NCI-H1417 treated with DMSO at 0.1 percent for 48 hours (cell line): ENCODE results near the gene KRTAP3-3.

Experiments used
- DNase-seq: peaks from one replicate; lab custom pipeline; 2025; lab: John Stamatoyannopoulos, UW

The KRTAP3-3 gene

DNA sequence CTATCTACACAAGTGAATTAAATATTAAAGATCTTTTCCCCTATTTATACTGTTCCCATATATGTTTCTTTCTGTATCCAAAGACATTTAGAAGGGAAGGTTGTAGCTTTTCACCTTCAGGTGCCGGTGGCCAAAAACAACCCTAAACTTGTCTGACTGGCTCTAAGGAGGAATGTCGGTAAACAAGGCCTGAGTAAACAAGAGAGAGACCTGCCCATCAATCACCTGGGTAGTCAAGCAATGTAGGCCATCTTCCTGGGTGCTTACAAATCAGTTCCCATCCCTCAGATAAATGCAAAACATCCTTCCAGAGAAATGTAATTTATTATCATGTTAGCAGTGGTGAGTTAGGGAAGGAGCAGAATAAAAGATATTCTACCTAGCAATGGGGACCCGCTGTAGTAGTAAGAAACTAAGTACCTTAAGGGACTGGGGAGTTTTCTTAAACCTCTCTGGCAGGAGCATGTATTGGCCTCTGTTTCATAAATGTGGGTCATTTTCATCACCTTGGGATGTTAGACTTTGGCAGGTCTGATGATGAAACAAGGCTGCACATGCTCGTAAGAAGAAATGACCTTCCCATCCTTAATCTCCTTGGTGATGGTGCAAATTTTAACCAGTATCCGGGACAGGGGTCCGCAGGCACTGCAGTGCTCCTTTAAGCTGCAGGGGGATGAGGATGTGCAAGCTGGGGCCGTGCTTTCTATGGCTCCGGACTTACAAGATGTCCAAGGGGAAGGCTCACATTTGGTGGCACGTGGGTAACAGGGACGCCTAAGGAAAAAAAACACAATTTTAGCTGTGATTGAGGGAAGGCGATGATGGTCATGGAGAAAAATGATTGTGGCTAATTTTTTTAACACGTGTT is 35.6 kb downstream of the KRTAP3-3 start:
- no peak for DNase-seq

DNA sequence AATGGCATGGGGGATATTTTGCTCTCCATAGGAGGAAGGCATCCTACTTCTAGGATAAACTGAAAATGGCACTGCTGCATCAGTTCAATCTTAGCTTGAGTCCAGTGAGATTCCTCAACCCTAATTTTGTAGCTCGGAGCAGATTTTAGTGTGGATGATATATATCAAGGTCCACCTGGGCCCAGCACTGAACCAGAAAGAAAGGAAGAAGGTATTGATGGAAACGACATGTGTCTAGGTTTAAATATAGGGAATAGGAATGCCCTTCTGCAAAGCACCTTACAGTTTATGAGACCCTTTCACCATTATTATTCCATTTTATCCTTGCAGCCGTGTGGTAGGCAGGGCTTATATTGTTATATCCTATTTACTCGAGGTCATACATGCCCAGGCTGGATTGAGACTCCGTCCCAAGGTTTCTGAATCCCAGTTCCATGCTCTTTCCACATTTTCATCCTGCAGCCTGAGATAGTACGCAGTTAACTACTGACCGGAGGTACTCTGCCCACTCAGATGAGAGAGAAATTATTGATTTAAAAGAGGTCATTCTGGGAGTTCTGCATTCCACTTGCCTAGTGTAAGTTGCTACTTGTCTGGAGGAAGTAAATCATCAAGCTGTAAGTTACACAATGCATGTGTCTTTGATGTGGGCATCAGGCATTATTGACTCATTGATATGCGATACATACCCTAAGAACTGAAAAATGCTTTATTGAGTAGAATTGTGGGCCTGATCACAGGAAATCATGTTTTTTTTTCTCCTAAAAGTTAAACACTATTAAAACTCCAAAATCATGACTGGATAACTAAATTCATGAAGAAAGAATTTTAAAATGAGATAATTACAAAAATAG is 37.3 kb downstream of the KRTAP3-3 start:
- DNase-seq = no peak

DNA sequence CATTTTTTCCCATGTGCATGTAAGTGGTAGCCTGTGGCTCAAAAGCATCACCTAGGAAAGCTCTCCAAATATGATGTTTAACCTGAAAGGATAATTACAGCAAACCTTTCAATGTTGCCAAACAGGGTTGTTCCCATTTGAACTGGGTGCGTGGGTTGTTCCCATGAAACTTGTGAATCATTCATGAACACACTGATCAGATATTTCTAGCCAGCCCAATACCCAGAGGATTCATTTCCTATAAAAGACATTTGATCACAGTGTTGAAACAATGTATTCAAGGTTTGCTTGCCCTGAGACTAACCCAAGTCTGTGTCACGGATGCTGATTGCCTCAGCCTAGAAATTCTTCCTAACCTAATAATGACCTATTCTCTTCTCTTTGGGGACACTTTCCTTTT is 40.1 kb downstream of the KRTAP3-3 start:
- DNase-seq = no peak

DNA sequence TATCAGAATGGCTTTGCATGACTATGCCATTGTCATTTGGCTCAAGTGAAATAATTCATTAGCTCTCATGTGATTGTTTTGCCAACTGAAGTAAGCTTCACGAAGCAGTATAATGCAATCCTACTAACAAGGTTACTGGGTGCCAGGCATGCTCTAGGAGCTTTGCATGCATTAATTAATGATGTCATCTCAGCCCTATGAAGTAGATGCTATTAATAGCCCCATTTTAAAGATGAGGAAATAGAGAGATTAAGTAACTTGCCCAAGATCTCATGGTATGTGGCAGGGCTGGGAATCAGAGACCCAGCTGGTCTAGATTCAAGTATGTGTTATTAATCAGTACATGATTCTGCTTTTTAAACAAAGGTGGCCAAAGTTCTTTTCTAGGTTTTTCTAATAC is 41.3 kb downstream of the KRTAP3-3 start:
- DNase-seq = no peak

DNA sequence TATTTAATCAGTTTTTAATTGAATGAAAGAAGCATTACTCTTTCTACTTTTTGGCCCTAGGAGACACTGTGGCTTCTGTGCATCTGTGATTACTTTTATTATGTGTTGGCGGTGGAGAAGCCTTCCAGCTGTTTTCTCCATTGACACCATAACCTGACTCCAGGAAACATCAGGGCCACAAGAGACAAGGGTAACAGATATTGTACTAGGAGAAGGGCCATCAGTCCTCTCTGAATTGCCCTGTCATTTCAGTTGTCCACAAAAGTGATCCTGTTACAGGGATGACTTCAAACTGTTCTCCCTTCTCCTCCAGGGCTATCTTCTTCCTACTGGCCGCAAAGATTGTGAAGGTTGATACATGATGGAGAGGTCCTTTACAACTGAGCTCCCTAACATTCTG is 41.8 kb downstream of the KRTAP3-3 start:
- no peak for DNase-seq

DNA sequence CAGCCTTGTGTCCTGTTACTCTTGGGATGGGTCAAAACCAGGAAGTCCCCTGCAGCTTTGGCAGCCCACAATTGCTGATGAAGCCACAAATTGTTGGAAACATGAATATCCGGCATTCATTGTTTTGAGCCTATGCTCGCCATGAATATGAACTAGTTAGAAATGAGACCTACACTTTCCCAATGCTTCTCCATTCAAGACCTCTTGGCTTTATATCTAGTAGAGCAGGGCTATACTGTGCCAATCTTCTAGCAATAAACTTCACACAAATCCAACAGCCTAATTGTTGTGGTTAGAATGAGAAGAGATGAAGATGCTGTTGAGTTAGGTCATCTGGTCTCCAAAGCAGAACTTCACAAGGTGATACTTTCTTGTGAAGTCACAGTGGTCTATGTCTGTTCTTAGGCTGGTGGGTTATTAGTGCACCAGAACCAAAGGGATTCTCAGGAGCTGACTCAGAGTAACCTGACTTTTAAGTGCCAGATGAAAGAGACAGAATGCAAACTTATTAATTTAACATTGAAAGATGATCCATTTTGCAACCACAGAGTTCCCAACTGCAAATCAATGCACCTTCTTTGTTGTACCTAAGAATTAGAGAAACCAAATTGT is 42.8 kb downstream of the KRTAP3-3 start:
- DNase-seq = no peak

DNA sequence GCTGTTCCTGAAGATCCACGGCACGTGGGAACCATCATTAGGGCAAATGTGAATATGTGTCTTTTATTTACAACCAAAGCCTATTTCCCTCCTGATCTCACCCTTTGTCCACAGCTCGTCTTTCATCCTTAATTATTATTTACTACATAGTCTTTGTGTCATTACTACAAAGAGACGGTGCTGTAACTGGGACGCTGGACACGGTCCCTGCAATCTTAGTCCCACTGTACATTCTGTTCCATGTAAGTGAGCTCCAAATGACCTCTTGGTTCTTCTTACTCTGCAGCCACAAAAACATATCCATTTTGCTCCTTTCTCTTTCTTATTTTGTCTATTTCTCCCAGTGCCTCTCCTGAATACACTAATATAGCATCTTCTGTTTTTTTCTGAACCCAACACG is 43.8 kb downstream of the KRTAP3-3 start:
- DNase-seq = peak; percentile 51

DNA sequence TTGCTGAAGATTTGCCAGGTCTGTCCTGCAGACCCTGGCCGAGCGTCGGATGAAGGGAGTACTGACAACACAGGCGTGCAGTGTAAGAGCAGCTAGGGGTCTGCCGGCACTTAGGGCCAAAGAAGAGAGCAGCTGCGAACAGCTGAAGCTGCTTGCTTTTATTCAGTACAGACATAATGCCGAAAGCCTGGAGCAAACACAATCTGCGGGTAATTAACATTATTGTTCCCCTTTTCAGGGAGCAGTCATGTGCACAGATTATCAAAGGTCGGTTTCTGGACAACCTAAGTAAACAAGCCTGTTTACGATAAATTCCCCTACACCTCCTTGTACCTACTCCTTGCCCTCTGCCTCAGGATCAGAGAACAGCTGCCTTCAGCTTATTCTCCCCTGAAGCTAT is 44.5 kb downstream of the KRTAP3-3 start:
- DNase-seq = peak; percentile 16

DNA sequence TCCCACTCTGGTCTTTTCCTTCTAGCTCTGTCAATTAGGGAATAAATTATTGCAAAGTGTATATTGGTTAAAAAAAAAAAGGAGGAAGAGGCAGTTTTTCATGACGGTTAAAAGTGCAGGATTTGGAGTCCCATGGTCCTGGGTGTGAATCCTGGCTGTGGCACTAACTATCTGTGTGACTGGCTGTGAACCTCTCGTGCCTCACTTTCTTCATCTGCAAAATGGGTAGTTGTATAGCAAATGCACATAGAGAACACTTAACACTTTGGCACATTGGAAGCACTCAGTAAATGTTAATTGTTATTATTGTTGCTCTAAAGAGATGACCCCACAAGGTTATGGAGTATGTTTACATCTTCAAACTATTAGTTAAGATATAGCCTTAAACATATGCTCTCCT is 46.0 kb downstream of the KRTAP3-3 start:
- DNase-seq = no peak

DNA sequence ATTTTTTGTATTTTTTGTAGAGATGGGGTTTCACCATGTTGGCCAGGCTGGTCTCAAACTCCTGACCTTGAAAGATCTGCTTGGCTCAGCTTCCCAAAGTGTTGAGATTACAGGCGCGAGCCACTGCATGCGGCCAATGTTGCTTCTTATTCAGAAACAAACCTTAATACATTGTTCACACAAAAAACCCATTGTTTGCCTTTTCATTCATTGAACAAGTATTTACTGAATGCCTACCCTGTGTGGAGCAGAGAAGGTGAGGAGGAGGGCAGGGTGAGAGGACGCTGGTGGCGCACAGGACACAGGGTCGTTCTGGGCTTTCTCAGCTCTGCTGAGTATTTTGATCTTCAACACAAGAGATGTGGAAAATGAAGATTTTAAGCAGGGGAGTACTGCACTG is 48.5 kb downstream of the KRTAP3-3 start:
- DNase-seq = no peak

DNA sequence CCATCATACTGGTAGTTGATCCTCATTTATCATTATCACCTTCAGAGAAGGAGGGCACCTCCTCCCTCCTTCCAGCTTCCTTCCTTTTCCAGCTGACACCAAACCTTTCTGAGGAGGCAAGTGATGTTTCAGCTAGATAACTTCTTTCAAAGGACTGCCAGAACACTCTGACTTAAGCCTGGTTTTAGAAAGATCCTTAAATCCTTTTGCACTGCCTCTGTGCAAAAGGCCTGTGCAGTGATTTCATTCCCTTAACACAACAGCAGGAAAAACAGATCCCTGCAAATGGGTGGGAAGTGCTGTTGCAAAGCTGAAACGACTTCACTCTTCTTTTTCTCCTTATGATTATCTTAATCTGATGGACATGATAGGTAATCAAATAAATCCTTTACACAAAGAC is 49.4 kb downstream of the KRTAP3-3 start:
- no peak for DNase-seq
